Ovary (tissue), 9 donors: ENCODE measurements around the gene NCOA3. TPM values are rescaled to one million over a fixed set of nuclear protein-coding genes. Genes with fewer than 3 reads are reported as not detected.
"Not testable (repeated sequence)": the region's sequence is repeated elsewhere in the genome, so short reads cannot be mapped to it uniquely, and the experiment has no call there.

Source experiments
- DNase-seq, 5 donors: peaks; one replicate each; pipeline ENCODE4 v3.0.0-alpha.2; 2019 to 2020
- H3K27ac ChIP-seq, 2 donors: fragments of 200-600 bp; one replicate each; pipeline versions ENCODE4 v1.5.1 to v1.8.0; 2019 to 2022
- H3K27me3 ChIP-seq: fragments of 200-600 bp; one replicate; pipeline ENCODE4 v1.8.0; 2022
- H3K36me3 ChIP-seq: fragments of 200-600 bp; sonication (generic); one replicate; pipeline ENCODE4 v1.5.1; 2019
- H3K4me1 ChIP-seq: one replicate; pipeline ENCODE4 v1.8.1; 2013; ENCODE audit warnings: mild to moderate bottlenecking, moderate library complexity; ENCODE audit not compliant: insufficient read depth
- H3K4me3 ChIP-seq: fragments of 200-600 bp; sonication (generic); one replicate; pipeline ENCODE4 v1.5.1; 2017
- H3K9me3 ChIP-seq, 2 donors: fragments of 200-600 bp in 1 of 2; sonication (generic) in 1 of 2; one replicate each; pipeline versions ENCODE4 v1.5.1 to v1.8.1; 2013 to 2019; ENCODE audit warnings: mild to moderate bottlenecking in 1 of 2, moderate library complexity in 1 of 2
- CTCF ChIP-seq, 3 donors: fragments of 450-650 bp in 2 of 3; fragments of 200-600 bp in 1 of 3; IDR thresholded peaks; one replicate each; pipeline versions ENCODE4 v1.5.1 to v1.8.0; 2016 to 2022; ENCODE audit warnings: antibody characterized with exemption in 3 of 3, mild to moderate bottlenecking in 1 of 3
- EP300 ChIP-seq: sonication (generic); formaldehyde crosslinking; IDR thresholded peaks from one replicate; pipeline ENCODE4 v1.6.1; 2017; ENCODE audit warnings: antibody characterized with exemption
- POLR2A ChIP-seq: fragments of 450-650 bp; IDR thresholded peaks from one replicate; pipeline ENCODE4 v1.6.1; 2017; ENCODE audit warnings: antibody characterized with exemption, mild to moderate bottlenecking, moderate library complexity
- WGBS, 3 donors: extraction: QIAGEN DNeasy Blood & Tissue Kit in 1 of 3; methylation state at CpG; one replicate each; pipeline versions ENCODE4 v1.1.5 to v1.1.7; 2013 to 2017; 5-methylcytosine and 5-hydroxymethylcytosine counted together
- intact Hi-C, 4 donors: fragments of 100-400 bp; cut with DNase I; formaldehyde crosslinking; loops; one replicate each; pipeline versions ENCODE4 v1.11.0 to v1.15.1; 2022 to 2023
- polyA plus RNA-seq, 2 donors: library from polyadenylated mRNA; stranded (reverse); fragments of 200-250 nt in 1 of 2; fragments of 350-450 nt in 1 of 2; fragmentation: Illumina TruSeq in 1 of 2; extraction: RNeasy Lipid Tissue Mini Kit (QIAGEN cat#74804) in 1 of 2; gene quantifications; one replicate each; pipeline ENCODE4 v1.2.3, GENCODE V29; 2013 to 2014
- total RNA-seq, 7 donors: library from RNA; depleted of rRNA in 2 of 7; stranded (reverse); fragments of >200 nt in 2 of 7; fragmentation: NEBNext Ultra II Directional in 3 of 7; extraction: Animal tissue kit (Norgen Biotek cat#: 25700) in 3 of 7; gene quantifications; one replicate each; pipeline versions ENCODE4 v1.1.0 to v1.2.4, GENCODE V29; 2016 to 2023
- donor health status: DM: no; HTN: no; CAD: no; lungs with moderate emphysema.
- donor health status: DM: no; HTN: no; CAD: no.
- donor health status: Bipolar disorder and iron deficiency.
- donor health status: DM: yes; HTN: yes; CAD: no.
- donor health status: DM: no; HTN: no; CAD: no.
- donor health status: DM: yes; HTN: yes; CAD: no.

Gene NCOA3
- total and polyA plus RNA-seq, 9 donors, result 8.2 to 32.4 (median 25.7) TPM

DNA sequence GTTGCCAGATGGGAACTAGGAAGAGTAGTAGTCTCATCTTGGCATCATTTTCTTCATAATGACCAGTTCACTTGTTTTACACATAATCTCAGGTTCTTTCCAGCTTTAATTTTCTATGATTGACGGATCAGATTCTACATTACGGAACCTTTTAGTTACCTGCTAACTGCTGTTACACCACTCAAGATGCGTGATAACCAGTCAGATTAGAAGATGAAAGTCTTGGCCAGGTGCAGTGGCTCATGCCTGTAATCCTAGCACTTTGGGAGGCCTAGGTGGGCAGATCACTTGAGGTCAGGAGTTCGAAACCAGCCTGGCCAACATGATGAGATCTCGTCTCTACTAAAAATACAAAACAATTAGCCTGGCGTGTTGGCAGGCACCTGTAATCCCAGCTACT, 92.5 kb downstream of the NCOA3 start:
- Histone ChIP-seq H3K4me1 (peaks cover 1% of the 10 kb centered on the region), H3K27me3 (no peaks in the 10 kb centered on the region), H3K27ac (no peak overlapping the region), H3K36me3 (no peaks in the 10 kb centered on the region), H3K9me3 (no peaks in the 10 kb centered on the region), H3K4me3 (no peak overlapping the region)
- intact Hi-C loops, result no loop called here
- 95 to 99% (median 96%) methylated on average over 6 of the region's 6 CpGs for WGBS, 3 donors
- no peak for DNase-seq
- no peak for TF ChIP-seq EP300
- TF ChIP-seq CTCF (IDR thresholded peaks at IDR 0.05), result no peak
- no peak for TF ChIP-seq POLR2A

GRCh38 chr20:47595138-47595537, 93.5 kb downstream of the NCOA3 start:
- not testable (repeated sequence) for H3K27me3 ChIP-seq, DNase-seq, H3K4me1 ChIP-seq, H3K27ac ChIP-seq, H3K4me3 ChIP-seq, H3K36me3 ChIP-seq, H3K9me3 ChIP-seq
- 97 to 98% (median 97%) methylated on average over 10 of the region's 10 CpGs for WGBS, 3 donors
- intact Hi-C loops, result loop anchor here in 1 of 4 donors (5.0 kb wide), 1 partner anchor 52 kb away; no protein-coding TSS in a partner anchor

GRCh38 chr20:47596003-47596571, 94.4 kb downstream of the NCOA3 start:
- no peak overlapping the region for H3K27ac ChIP-seq
- no peaks in the 10 kb centered on the region for H3K36me3 ChIP-seq
- DNase-seq, result no peak
- intact Hi-C loops, result loop anchor here in 1 of 4 donors (5.0 kb wide), 1 partner anchor 51 kb away; no protein-coding TSS in a partner anchor
- TF ChIP-seq CTCF (IDR thresholded peaks at IDR 0.05), result no peak
- TF ChIP-seq EP300, result no peak
- TF ChIP-seq POLR2A, result no peak
- no peaks in the 10 kb centered on the region for H3K9me3 ChIP-seq
- H3K4me1 ChIP-seq, result peaks cover 1% of the 10 kb centered on the region
- WGBS, 3 donors, result 52 to 74% (median 62%) methylated on average over 6 of the region's 6 CpGs
- H3K27me3 ChIP-seq, result no peaks in the 10 kb centered on the region
- H3K4me3 ChIP-seq, result no peak overlapping the region

GRCh38 chr20:47597090-47597489, 95.4 kb downstream of the NCOA3 start:
- no peaks in the 10 kb centered on the region for H3K36me3 ChIP-seq
- no peaks in the 10 kb centered on the region for H3K9me3 ChIP-seq
- H3K4me1 ChIP-seq, result peaks cover 1% of the 10 kb centered on the region
- no peak overlapping the region for H3K4me3 ChIP-seq
- H3K27ac ChIP-seq, result no peak overlapping the region
- DNase-seq, result no peak
- no peaks in the 10 kb centered on the region for H3K27me3 ChIP-seq
- no peak for TF ChIP-seq POLR2A
- TF ChIP-seq EP300, result no peak
- no peak for TF ChIP-seq CTCF (IDR thresholded peaks at IDR 0.05)
- intact Hi-C loops, result loop anchor here in 1 of 4 donors (5.0 kb wide), 1 partner anchor 50 kb away; no protein-coding TSS in a partner anchor

- H3K36me3 ChIP-seq, result no peaks in the 10 kb centered on the region
- no peak for DNase-seq
- TF ChIP-seq POLR2A, result no peak
- TF ChIP-seq EP300, result no peak
- TF ChIP-seq CTCF (IDR thresholded peaks at IDR 0.05), result no peak
- intact Hi-C loops, result loop anchor here in 1 of 4 donors (5.0 kb wide), 1 partner anchor 48 kb away; no protein-coding TSS in a partner anchor
- no peak overlapping the region for H3K4me3 ChIP-seq
- no peaks in the 10 kb centered on the region for H3K9me3 ChIP-seq
- H3K4me1 ChIP-seq, result peaks cover 1% of the 10 kb centered on the region
- no peaks in the 10 kb centered on the region for H3K27me3 ChIP-seq
- WGBS, 3 donors, result 91 to 93% (median 93%) methylated on average over 7 of the region's 7 CpGs
- H3K27ac ChIP-seq, result no peak overlapping the region
Observed at GRCh38 chr20:47598911-47599744, 97.4 kb downstream of the NCOA3 start.
